ENCODE measurements around the gene IRF7. TPM values are rescaled to one million over a fixed set of nuclear protein-coding genes. Genes with fewer than 3 reads are reported as not detected.
A peak's percentile ranks its signal among the peaks of the same experiment; 100 is the strongest.
"Not testable (repeated sequence)": the region's sequence is repeated elsewhere in the genome, so short reads cannot be mapped to it uniquely, and the experiment has no call there.

Gene IRF7
- total RNA-seq, 2 experiments from 2014 or later: 120 to 136 TPM

DNA sequence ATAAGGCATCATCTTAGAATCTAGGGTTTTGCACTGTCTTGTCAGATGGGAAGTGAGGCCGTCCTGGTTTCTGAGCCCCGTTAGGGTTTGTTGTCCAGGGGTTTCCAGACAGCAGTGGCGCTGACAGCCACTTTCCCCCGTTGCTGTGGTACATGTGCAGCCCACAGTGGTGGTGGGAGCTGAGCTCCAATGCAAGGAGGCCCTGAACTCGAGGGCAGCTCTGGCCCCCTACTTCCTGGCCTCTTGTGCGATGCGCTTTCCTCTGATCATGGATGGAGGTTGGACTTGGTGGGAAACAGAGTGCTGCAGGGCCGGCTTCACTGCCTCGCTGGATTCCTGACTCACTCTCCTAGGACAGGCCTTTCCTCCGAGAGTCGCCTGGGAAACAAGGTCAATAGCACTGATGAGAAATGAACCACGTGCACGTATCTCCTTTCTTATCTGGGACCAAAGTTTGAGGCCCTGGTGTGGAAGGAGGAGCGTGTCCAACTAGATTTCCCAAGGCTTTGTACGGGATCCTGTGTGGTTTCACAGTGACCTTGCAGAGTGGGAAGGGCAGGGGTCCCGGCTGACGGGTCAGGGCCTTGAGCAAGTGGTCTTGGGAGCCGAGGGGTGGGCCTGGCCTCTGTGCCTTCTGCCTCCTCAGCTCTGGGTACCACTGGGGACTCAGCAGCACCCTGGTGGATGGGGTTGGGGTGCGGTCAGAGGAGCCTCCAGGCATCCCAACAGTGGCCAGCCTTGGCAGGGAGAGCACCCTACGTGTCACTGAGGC, 35.7 kb downstream of the IRF7 start:
- ChIA-PET CTCF (interaction anchor here (1.4 kb wide), 1 partner anchor 14 kb away, joined by 3 read pairs; no protein-coding TSS in a partner anchor), POLR2A (interaction anchor here (0.5 to 0.6 kb wide), 2 partner anchors 36 to 228 kb away, joined by 3 read pairs; partner anchors contain the start of gene IRF7)
- Mint-ChIP-seq H3K27me3 (ENCODE audit: low read depth) (peaks cover 3% of the 10 kb centered on the region), H3K27ac (peak overlapping the region; percentile 75), H3K4me1 (ENCODE audit: low read depth) (peaks cover 45% of the 10 kb centered on the region), H3K4me3 (no peak overlapping the region), H3K9me3 (ENCODE audit: insufficient read depth) (no peaks in the 10 kb centered on the region), H3K36me3 (ENCODE audit: low read depth) (peaks cover 40% of the 10 kb centered on the region)
- DNase-seq (no peak), ATAC-seq (no peak)

DNA sequence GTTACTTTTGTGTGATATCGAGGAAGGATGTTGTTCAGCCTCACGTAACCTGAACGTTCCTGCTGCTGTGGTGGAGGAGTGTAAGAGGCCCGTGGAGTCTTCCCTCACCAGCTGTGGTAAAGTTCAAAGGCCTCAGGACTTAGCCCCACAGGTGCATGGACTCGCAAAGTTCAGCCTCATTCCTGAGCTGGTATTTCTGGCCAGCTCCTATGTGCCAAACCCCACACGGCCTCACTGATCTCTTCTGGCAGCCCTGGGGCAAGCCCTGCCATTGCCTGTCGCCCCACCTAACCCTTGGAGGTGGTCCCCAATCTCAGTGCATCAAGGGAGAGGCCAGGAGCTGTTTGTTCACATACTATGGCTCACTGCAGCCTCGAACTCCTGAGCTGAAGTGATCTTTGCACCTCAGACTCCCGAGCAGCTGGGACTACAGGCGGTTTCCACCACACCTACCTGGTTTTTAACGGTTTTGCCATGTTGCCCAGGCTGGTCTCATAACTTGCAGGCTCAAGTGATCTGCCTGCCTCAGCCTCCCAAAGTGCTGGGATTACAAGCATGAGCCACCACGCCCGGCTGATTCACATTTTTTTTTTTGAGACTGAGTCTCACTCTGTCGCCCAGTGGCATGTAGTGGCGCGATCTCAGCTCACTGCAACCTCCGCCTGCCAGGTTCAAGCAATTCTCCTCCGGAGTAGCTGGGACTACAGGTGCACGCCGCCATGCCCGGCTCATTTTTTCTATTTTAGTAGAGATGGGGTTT, 37.3 kb downstream of the IRF7 start:
- Mint-ChIP-seq H3K4me3 (peak overlapping the region; percentile 88), H3K36me3 (ENCODE audit: low read depth) (peaks cover 35% of the 10 kb centered on the region), H3K9me3 (ENCODE audit: insufficient read depth) (no peaks in the 10 kb centered on the region), H3K27me3 (ENCODE audit: low read depth) (peaks cover 12% of the 10 kb centered on the region), H3K27ac (peak overlapping the region; percentile 87), H3K4me1 (ENCODE audit: low read depth) (peaks cover 58% of the 10 kb centered on the region)
- ChIA-PET POLR2A (interaction anchor here (0.8 to 3.9 kb wide), 4 partner anchors 10 to 37 kb away, joined by 3 to 30 read pairs (median 3); partner anchors contain the start of gene IRF7), CTCF (interaction anchor here (0.6 to 1.6 kb wide), 6 partner anchors 9 to 230 kb away, joined by 3 to 5 read pairs (median 3); no protein-coding TSS in a partner anchor)
- no peak for DNase-seq
- ATAC-seq: no peak

DNA sequence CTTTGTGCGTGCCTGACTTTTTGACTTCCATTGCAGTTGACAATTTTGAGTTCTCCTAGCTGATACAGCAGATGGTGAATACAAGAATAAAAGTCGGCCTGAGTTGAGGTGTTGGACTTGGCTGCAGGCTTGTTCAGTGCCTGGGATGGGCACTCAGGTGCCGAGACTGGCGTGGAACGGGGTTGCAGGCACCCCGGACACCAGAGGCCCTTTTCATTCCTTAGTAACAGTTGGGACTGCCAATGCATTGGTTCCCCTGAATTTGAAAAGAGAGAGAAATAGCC, 38.2 kb downstream of the IRF7 start:
- CTCF ChIA-PET: interaction anchor here (1.3 to 1.6 kb wide), 3 partner anchors 10 to 145 kb away, joined by 3 to 5 read pairs (median 3); no protein-coding TSS in a partner anchor
- H3K4me1 Mint-ChIP-seq (ENCODE audit: low read depth): peaks cover 58% of the 10 kb centered on the region
- no peak for DNase-seq

DNA sequence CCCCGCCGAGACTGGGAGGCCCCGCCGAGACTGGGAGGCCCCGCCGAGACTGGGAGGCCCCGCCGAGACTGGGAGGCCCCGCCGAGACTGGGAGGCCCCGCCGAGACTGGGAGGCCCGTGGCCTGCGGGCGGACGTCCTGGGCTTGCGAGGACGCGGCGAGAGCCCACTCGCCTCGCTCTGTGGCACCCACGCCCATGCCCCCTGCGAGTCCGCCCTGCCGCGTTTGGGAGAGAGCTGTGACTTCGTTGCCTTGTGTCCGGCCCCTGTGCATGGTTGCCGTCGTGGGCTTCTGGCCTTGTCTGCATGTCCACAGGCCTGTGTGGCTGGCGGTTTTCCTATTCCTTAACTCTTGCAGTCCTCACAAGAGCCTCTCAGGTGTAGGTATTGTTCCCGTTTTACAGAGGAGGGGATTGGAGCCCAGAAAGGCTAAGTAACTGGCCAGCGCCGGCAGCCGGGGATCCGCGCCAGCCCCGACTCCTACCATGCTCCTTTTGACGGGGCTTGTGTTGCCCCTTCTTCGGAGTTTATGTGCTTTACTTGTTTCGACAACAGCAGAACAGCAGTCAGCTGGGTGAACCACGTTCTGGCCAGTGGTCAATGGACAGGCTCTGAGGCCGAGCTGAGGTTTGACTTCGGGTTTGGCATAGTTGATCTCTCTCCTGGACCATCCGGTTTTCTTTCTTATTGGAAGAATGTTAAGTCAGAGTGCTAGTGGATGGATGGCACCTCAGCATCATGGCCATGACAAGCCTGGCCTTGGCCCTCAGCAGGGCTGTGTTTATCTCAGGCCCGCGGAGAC, 38.7 kb downstream of the IRF7 start:
- peak overlapping the region; percentile 87 for H3K27ac Mint-ChIP-seq
- DNase-seq (no peak), ATAC-seq (no peak)
- H3K9me3 Mint-ChIP-seq (ENCODE audit: insufficient read depth): no peaks in the 10 kb centered on the region
- CTCF ChIA-PET: interaction anchor here (0.6 to 1.4 kb wide), 2 partner anchors 11 to 146 kb away, joined by 3 read pairs; no protein-coding TSS in a partner anchor
- H3K36me3 Mint-ChIP-seq (ENCODE audit: low read depth): peaks cover 34% of the 10 kb centered on the region
- peaks cover 15% of the 10 kb centered on the region for H3K27me3 Mint-ChIP-seq (ENCODE audit: low read depth)
- POLR2A ChIA-PET: interaction anchor here (0.6 to 3.9 kb wide), 6 partner anchors 9 to 374 kb away, joined by 3 to 30 read pairs (median 4); no protein-coding TSS in a partner anchor
- peak overlapping the region; percentile 88 for H3K4me3 Mint-ChIP-seq
- H3K4me1 Mint-ChIP-seq (ENCODE audit: low read depth): peaks cover 58% of the 10 kb centered on the region

More for the DNA sequence above, 38.2 kb downstream of the IRF7 start:
- peaks cover 34% of the 10 kb centered on the region for H3K36me3 Mint-ChIP-seq (ENCODE audit: low read depth)
- no peak for ATAC-seq
- POLR2A ChIA-PET: interaction anchor here (0.8 to 3.9 kb wide), 5 partner anchors 9 to 38 kb away, joined by 3 to 30 read pairs (median 4); partner anchors contain the start of gene IRF7
- peak overlapping the region; percentile 87 for H3K27ac Mint-ChIP-seq
- H3K4me3 Mint-ChIP-seq: peak overlapping the region; percentile 88
- H3K27me3 Mint-ChIP-seq (ENCODE audit: low read depth): peaks cover 15% of the 10 kb centered on the region
- no peaks in the 10 kb centered on the region for H3K9me3 Mint-ChIP-seq (ENCODE audit: insufficient read depth)

DNA sequence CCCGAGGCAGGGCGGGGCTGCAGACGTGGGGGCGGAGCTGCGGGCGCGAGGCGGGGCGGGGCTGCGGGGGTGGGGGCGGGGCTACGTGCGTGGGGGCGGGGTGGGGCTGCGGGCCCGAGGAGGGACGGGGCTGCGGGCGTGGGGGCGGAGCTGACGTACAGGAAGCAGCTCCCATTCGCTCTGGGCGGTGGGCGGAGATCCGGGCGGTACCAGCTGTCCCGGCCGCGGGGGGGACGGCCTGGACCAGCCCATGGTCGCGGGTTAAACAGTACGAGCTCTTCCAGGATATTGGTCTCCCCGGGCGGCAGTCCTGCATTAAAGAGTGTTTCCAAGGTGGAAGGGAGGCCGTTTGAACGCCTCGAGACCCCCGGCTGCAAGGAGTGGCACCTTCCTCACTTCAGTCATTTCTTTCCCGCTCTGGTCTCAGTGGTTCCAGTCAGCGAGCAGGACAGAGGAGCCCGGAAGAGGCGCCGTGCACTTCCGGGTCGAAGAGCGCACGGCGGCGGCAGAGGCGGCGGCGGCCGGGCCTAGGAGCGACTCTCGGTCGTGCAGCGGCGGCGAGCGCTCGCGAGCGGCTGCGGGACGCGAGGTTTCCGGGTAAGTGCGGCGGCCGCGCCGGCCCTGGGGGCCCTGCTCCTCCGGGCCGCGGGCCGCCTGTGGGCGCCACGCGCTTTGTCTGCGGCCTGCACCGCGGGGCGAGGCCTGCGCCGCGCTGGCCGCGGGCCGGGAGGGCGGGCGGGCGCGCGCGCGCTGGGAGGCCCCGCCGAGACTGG, 39.6 kb downstream of the IRF7 start, which contains the start of gene PHRF1:
PHRF1 (plus strand) TSS at position 475 of the 773 bp plus-strand sequence. CDS start 5,043 bp downstream, outside the sequence.
- peak within 1 kb of the TSS; percentile 98 for H3K27ac Mint-ChIP-seq
- H3K27me3 Mint-ChIP-seq (ENCODE audit: low read depth): peaks cover 15% of the 10 kb centered on the region
- DNase-seq (peak; percentile 96), ATAC-seq (peak; percentile 86)
- H3K9me3 Mint-ChIP-seq (ENCODE audit: insufficient read depth): no peaks in the 10 kb centered on the region
- CTCF ChIA-PET: interaction anchor here (0.9 to 2.9 kb wide), 5 partner anchors 12 to 146 kb away, joined by 3 to 16 read pairs (median 3); no protein-coding TSS in a partner anchor
- POLR2A ChIA-PET: interaction anchor here (0.8 to 3.9 kb wide), 10 partner anchors 10 to 119 kb away, joined by 3 to 30 read pairs (median 6); partner anchors contain the start of genes DEAF1, IRF7 and TMEM80
- H3K4me3 Mint-ChIP-seq: peak within 1 kb of the TSS; percentile 89
- H3K4me1 Mint-ChIP-seq (ENCODE audit: low read depth): peaks cover 51% of the 10 kb centered on the region
- H3K36me3 Mint-ChIP-seq (ENCODE audit: low read depth): peaks cover 26% of the 10 kb centered on the region

DNA sequence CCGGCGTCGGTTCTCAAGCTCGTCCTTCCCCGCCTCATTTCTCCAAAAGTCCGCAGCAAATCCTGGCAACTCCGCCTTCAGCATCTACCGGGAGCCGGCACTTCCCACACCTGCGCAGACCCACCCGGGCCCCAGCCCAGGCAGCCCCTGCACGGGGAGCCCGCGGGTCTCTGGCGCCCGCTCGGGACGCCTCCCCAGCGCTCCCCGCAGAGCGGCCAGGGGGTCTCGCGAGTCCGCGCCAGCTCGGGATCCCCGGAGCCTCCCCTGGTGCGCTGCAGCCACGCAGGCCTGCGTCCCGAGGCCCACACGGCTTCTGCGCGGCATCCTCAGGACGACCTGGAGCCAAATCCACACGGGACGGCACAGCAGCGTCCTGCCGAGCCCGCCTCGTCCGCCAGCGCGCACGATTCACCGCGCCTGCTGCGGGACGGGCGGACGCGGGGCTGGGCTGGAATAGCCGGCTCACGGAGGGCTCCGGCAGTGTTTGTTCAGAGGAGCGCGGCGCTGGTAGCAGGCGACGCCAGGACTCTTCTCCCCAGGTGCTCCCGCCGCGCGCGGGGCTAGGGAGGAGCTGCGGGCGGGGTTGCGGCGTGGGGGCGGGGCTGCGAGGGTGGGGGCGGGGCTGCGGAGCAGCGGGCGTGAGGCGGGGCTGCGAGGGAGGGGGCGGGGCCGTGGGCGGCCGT, 40.3 kb downstream of the IRF7 start:
- ChIA-PET POLR2A (interaction anchor here (0.8 to 3.9 kb wide), 10 partner anchors 9 to 120 kb away, joined by 3 to 30 read pairs (median 6); partner anchors contain the start of genes DEAF1, IRF7 and TMEM80), CTCF (interaction anchor here (0.9 to 2.9 kb wide), 5 partner anchors 13 to 146 kb away, joined by 3 to 16 read pairs (median 3); no protein-coding TSS in a partner anchor)
- peak overlapping the region; percentile 76 for H3K27ac Mint-ChIP-seq
- H3K4me3 Mint-ChIP-seq: peak overlapping the region; percentile 89
- H3K27me3 Mint-ChIP-seq (ENCODE audit: low read depth): peaks cover 15% of the 10 kb centered on the region
- no peaks in the 10 kb centered on the region for H3K9me3 Mint-ChIP-seq (ENCODE audit: insufficient read depth)
- peaks cover 24% of the 10 kb centered on the region for H3K36me3 Mint-ChIP-seq (ENCODE audit: low read depth)
- DNase-seq: no peak
- peaks cover 47% of the 10 kb centered on the region for H3K4me1 Mint-ChIP-seq (ENCODE audit: low read depth)
- peak; percentile 50 for ATAC-seq

DNA sequence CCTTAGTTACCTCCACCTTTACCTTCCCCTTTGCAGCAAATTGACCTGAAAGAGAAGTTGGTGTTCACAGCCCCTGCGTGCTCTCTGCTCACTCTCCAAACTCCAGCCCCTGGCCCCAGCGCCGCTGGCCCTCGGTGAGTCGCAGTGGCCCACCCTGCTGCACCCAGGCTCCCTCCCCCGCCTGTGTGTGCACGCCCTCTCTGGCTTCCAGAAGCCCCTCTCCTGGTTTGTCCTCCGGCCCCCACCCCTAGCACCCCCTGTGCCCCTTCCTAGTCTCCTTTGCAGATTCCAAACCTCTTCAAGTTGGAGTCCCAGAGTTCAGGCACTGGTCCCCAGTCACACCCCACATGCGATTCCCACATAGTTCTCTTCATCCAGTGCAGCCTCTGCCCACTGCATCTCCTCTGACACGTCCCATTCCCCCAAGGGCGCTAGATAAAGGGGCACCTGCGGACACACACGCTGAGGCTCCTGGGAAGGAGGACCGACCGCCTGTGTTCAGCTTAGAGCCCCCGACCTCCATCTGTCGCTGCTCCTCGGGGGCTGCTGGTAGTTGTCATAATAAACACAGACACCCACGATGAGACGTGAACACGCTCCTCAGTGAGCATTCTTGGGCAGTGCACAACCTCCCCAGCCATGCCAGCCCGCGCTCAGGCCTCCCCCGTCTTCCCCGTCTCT, 41.0 kb downstream of the IRF7 start:
- Mint-ChIP-seq H3K27me3 (ENCODE audit: low read depth) (peaks cover 15% of the 10 kb centered on the region), H3K9me3 (ENCODE audit: insufficient read depth) (no peaks in the 10 kb centered on the region), H3K4me1 (ENCODE audit: low read depth) (peaks cover 45% of the 10 kb centered on the region), H3K27ac (peak overlapping the region; percentile 76), H3K4me3 (peak overlapping the region; percentile 89), H3K36me3 (ENCODE audit: low read depth) (peaks cover 23% of the 10 kb centered on the region)
- ATAC-seq (no peak), DNase-seq (no peak)
- CTCF ChIA-PET: interaction anchor here (2.9 kb wide), 1 partner anchor 20 kb away, joined by 16 read pairs; no protein-coding TSS in a partner anchor
- POLR2A ChIA-PET: interaction anchor here (1.1 to 3.2 kb wide), 2 partner anchors 9 to 38 kb away, joined by 4 to 17 read pairs; no protein-coding TSS in a partner anchor

DNA sequence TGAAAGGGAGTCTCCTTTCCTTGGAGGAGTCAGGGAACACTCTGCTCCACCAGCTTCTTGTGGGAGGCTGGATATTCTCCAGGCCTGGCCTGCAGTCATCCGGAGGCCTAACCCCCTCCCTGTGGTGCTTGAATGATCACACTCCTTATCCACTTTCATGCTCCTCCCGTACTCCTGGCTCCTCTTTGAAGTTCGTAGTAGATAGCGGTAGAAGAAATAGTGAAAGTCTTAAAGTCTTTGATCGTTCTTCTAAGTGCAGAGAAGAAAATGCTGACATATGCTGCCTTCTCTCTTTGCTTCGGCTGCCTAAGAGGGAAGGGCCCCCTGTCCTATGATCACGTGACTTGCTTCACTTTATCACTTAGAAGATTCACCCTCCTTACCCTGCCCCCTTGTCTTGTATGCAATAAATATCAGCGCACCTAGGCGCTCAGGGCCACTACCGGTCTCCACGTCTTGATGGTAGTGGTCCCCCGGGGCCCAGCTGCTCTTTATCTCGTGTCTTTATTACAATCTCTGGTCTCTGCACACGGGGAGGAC, 41.6 kb downstream of the IRF7 start:
- ATAC-seq; DNase-seq; H3K27ac Mint-ChIP-seq; POLR2A ChIA-PET; H3K9me3 Mint-ChIP-seq (ENCODE audit: insufficient read depth): not testable (repeated sequence)
- Mint-ChIP-seq H3K36me3 (ENCODE audit: low read depth) (peaks cover 18% of the 10 kb centered on the region), H3K4me3 (peak overlapping the region; percentile 89), H3K27me3 (ENCODE audit: low read depth) (peaks cover 15% of the 10 kb centered on the region), H3K4me1 (ENCODE audit: low read depth) (peaks cover 40% of the 10 kb centered on the region)
- CTCF ChIA-PET: interaction anchor here (2.9 kb wide), 1 partner anchor 19 kb away, joined by 16 read pairs; no protein-coding TSS in a partner anchor

DNA sequence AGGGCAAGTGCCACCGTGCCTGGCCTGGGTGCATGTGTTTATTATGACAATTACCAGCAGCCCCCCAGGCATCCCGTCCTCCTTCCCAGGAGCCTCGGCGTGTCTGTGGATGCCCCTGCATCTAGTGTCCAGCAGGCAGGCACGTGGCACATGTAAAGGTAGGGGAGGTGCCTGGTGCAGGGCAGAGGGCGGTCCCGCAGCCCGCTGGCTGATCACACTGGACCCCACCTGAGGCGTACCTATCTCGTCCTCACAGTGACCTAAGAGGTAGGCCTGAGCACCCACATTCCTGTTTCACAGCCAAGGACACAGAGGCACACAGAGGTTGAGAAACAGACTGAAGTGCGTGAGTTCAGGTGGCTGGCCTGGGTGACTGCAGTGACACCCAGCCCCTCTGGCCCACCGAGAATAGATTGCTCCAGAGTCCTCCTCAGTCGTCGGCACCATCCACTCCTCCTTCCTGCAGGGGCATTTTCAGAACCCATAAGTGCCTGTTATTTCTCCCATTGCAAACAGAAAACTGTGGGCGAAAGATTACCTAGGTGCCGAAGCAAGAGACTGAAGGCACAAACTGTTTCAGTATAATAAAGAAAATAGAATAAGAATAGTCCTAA, 42.5 kb downstream of the IRF7 start:
- peaks cover 32% of the 10 kb centered on the region for H3K4me1 Mint-ChIP-seq (ENCODE audit: low read depth)
- ChIA-PET POLR2A (no interaction called here), CTCF (interaction anchor here (2.9 kb wide), 1 partner anchor 18 kb away, joined by 16 read pairs; no protein-coding TSS in a partner anchor)
- ATAC-seq (no peak), DNase-seq (no peak)
- H3K4me3 Mint-ChIP-seq: no peak overlapping the region
- peaks cover 15% of the 10 kb centered on the region for H3K27me3 Mint-ChIP-seq (ENCODE audit: low read depth)
- H3K9me3 Mint-ChIP-seq (ENCODE audit: insufficient read depth): no peaks in the 10 kb centered on the region
- peaks cover 14% of the 10 kb centered on the region for H3K36me3 Mint-ChIP-seq (ENCODE audit: low read depth)
- H3K27ac Mint-ChIP-seq: no peak overlapping the region
